Measurements from ENCODE around the gene CSKMT.
"Not testable (repeated sequence)": the region's sequence is repeated elsewhere in the genome, so short reads cannot be mapped to it uniquely, and the experiment has no call there.

Gene CSKMT

DNA sequence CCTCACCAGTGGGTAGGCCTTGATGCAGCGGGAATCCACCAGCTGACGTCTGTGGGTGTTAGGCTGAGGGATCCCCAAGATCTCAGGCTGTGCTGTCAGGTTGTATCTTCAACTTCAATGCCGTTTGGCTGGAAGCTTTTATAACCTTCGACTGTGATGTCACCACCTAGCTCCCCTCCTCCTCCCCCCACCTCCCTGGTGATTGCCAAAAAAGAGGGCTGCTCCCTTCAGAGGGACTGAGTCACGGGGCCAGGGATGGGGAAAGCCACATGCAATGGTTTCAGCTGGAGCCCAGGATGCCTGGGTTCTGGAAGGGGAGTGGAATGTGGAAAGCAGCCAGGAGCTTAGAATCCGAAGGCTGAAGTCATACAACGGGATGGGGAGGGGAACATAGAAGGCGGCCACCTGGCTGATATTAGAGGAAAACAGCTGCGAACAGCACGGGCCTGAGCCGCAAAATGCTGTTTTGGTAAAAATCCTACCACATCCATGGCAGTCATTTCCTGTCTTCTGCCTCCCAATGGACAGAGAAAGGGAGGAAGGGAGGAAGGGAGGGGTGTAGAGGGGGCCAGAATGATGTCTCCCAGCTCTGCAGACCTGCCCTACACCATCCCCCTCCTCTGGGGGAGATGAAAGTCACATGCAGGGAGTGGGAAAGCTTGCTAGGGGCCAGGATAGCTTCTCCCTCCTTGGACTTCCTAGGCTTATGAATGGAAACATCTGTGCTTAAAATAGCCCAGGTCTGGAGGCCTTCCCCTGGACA is 24.5 kb downstream of the CSKMT start, which contains the start of gene LRRN4CL:
Gene LRRN4CL (minus strand): TSS at position 110 of the 763 bp plus-strand sequence. CDS start 1,022 bp downstream, outside the sequence.
- DNase-seq, result no peak

DNA sequence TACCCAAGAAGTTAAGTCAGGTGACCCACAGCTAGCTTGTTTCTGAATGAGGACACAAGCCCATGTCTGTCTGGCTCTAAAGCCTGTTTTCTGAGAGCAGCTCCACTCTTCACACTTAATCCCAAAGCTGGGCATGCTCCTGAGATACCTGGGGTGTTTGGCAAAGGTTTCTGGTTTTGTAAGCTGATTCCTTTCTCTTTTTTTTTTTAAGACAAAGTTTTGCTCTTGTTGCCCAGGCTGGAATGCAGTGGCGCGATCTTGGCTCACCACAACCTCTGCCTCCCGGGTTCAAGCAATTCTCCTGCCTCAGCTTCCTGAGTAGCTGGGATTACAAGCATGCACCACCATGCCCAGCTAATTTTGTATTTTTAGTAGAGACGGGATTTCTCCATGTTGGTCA is 28.5 kb downstream of the CSKMT start:
- not testable (repeated sequence) for DNase-seq

DNA sequence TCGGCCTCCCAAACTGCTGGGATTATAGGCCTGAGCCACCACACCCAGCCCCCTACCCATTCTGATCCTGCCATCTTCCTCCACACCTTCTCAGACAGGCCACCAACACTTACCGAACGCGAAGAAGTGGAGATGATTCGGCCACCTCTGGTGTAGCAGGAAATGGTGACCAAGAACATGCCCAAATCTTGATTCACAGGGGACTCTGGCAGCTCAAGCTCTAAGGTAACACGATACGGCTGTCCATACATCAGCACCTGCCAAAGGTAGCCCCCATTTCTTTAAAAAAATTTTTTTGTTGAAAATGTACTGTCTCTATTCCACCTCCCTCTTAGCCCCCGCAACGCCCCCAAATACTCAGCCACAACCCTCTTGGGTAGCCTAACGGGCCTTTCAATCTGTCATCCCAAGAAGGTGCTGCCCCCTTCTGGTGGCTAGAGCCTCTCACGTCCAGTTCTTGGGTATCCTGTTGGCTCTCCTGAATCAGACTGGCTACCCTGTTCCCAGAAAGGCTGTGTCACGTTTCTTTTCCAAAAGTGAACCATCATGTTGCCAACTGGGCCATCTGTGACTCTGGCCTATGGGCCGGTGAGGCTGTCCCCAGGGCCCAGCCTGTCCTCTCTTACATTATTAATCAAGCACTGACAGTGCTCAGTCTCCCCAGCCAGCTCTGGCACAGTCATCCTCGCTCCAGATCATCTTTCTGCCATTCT is 29.5 kb downstream of the CSKMT start:
- DNase-seq, result peak; percentile 57

DNA sequence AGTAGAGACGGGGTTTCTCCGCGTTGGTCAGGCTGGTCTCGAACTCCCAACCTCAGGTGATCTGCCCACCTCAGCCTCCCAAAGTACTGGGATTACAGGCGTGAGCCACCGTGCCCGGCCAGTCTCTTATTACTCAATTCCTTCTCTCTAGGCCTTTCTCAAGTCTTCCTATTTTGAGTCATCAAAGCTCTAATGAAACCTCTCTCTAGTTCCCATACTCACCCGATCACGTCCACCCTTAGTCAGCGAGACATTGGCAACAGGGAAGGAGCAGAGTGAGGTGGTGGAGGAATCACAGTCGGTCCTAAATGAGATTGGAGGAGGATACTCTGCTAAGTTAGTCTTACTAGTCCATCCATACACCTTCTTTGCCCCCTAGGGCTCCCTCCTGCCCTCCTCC is 37.1 kb downstream of the CSKMT start:
- no peak for DNase-seq

DNA sequence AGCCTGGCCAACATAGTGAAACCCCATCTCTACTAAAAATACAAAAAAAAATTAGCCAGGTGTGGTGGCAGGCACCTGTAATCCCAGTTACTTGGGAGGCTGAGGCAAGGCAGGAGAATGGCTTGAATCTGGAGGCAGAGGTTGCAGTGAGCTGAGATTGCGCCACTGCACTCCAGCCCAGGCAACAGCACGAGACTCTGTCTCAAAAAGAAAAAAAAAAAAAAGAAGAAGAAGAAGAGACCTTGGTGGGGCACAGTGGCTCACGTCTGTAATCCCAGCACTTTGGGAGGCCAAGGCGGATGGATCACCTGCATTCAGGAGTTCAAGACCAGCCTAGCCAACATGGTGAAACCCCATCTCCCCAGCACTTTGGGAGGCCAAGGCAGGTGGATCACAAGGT is 38.8 kb downstream of the CSKMT start:
- not testable (repeated sequence) for DNase-seq

DNA sequence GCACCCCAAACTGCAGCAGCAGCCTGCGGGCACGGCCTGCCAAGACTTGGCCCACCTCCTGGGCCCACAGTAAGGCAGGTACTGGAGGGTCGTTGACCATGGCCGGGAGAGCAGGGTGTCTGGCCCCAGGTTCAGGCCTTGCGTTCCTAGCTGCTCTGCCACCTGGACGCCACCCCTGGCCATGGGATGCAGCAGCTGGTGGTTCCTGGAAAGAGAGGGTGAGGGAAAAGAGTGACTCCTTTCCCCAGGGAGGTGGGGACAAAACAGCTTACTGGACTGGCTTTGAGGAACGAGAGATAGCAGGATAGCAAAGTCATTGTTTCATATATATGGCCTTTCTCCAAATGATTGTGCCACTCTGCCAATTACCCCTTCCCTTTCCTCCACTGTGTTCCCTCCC is 40.3 kb downstream of the CSKMT start:
- DNase-seq, result peak; percentile 55

DNA sequence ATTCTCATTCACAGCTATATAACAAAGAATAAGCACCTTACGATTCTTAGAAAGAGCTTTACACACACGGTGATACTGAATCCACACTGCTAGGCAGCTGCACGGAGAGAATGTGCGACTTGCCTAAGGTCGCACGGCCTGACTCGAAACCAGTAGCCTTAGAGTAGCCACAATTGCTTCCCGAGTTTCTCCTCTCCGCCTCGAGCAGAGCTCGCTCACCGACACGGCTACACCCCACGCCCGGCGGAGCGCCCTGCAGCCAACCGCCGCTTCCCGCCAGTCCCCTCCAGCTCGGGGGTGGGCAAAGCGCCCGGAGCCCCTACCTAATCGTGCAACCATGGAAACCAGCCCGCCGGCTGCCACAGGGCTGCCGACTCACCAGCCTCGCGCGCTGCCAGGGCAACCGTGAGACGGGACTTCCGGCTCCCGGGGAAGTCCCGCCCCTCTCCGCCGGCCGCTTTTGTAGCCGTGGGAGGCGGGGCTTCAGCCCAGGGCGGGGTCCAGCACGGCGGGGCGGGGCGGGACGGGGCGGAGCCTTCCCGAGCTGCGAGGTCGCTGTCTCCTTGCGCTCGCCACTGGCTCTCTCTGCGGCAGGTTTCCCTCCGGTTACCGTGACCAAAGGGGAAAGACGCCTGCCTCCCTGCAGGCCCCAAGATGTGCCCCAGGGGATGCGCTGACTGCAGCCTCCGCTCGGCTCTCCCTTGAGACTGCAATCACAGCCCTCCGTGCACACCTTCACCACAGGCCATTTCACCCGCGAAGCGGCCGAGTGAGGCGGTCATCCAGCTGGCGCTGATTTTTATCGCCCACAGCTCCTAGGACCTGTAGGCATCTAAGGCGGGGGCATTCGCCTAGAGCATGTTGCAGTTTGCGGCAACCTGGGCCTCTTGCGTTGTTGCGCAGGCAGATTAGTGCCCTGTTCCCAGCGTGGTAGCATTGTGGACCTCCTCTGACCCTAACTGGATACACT is 41.1 kb downstream of the CSKMT start:
- peak; percentile 98 for DNase-seq

DNA sequence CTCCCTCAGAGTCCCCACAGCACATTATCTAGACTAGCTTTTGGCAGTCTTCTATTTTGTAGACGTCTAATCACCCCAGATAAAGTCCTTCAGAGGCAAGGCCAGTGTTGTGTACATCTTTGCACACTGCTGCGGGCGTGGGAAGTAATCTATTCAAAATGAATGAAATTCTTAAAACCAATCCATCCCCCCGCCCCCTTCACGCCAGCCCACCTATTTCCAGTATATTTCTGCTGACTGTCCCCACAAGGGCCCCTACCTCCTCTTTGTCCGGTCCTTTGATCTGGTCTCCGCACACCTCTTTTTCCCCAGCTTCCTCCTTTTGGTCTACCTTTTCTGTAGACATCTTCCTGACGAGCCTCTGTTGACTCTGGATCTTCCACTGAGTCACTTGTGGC is 41.7 kb downstream of the CSKMT start:
- no peak for DNase-seq

DNA sequence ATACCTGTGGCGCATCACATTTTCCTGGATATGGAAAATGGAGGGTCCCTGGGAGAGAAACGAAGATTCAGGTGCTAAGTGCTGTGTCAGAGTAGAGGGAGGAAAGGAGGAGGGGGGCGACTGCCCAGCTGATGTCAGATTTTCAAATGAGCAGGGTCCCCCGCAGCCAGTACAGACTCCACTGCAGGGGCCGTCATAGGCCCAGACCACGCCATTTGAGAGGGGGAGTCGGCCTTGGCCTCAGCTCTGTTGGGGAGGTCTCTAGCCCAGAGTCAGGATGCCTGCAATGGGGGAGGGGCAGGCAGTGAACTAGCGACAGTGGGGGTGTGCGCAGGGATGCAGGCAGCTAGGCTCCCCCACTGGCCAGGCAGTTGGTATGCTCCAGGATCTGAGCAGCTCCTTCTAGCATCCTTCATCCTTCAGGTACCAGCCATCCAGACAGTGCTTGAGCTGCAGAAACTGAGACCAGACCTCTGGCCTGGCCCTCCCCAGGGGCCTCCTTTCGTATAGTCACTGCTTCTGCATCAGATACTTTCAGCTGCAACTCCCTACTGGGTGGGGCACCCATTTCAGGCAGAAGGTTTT is 42.3 kb downstream of the CSKMT start, which contains the start of the genes BSCL2 and GNG3:
Gene BSCL2 (minus strand): TSS at position 148 of the 585 bp plus-strand sequence. CDS start 229 bp downstream, outside the sequence.
Gene GNG3 (plus strand): TSS at position 400 of the 585 bp plus-strand sequence. CDS start 620 bp downstream, outside the sequence.
- DNase-seq, result no peak

DNA sequence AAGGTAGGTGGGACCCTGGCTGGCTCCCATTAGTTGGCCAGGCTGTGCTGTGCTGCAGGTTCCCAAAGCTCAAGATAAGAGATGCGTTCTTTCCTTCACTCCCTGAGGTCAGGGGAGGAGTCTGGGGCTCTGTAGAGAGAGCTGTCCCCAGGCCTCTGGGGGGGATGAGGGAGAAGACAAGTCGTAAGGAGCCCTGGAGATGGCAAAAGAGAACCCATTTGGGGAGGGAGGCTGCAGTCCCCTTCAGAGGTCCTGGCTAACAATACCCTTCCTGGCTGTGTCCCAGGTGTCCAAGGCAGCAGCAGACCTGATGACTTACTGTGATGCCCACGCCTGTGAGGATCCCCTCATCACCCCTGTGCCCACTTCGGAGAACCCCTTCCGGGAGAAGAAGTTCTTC is 43.3 kb downstream of the CSKMT start:
- DNase-seq, result no peak

DNA sequence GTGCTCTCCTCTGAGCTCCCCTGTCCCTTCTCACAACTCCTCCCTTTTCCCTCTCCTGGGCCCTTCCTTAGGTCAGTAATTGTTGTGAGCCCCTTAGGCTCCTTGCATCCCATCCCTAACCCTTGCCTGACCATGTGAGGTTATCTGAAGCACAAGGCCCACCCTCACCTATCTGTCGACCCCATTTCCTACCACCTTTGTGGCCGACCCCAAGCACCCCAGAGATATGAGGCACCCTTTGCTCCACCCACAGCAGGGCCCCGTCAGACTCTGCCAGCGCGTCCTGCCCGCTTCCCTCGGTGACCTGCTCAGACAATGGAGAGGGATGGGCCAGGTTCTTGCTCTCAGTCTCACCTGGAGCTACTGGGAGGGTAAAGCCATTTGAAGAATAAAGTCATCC is 43.7 kb downstream of the CSKMT start:
- peak; percentile 75 for DNase-seq

DNA sequence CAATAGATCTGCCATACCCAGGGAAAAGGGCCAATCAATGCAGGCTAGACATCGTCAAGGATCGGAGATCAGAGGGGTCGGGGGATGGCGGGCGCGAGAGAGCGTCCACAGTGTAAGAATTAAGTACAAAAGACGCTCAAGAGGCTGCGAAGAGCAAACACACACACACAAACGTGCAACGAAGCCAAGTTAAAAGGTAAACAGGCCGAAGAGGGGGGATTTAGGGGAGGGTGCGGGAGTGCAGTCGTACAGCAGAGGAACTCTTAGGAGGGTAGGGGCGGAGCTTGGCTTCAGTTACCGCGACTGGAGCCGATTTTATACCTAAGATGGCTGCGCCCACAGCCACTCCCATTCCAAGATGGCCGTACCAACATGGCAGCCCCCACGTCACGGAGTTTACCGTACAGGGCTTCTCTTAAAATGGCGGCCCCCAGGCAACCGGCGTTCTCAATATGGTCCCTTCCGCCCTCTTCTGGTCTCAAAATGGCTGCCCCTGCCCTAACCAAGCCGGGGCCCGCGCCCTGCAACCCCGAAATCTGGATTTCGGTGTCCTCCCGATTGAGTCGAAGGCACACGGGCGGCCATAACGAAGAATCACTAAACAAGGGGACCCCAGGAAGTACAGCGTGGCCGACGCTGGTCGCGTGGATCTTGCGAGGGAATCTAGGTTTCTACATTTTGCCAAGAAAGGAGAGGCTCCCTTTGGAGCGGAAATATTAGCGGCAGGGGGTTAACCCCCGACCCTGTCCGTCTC is 44.3 kb downstream of the CSKMT start:
- DNase-seq, result peak; percentile 99

DNA sequence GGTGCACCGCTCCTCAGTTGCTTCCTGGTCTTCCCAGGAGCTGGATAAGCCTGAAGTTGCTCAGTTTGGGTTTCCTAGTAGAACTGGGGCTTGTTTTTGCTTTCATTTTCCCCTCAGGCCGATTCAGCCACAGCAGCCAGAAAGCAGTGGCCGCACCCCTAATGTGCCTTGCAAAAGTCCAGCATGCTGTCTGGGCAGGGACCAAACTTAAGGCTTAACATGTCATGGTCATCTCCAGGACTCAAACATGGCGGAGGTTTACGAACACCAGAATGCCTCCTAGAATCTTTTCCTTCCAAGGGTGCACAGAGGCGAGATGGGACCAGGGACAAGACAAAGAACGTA is 44.9 kb downstream of the CSKMT start:
- DNase-seq, result no peak

DNA sequence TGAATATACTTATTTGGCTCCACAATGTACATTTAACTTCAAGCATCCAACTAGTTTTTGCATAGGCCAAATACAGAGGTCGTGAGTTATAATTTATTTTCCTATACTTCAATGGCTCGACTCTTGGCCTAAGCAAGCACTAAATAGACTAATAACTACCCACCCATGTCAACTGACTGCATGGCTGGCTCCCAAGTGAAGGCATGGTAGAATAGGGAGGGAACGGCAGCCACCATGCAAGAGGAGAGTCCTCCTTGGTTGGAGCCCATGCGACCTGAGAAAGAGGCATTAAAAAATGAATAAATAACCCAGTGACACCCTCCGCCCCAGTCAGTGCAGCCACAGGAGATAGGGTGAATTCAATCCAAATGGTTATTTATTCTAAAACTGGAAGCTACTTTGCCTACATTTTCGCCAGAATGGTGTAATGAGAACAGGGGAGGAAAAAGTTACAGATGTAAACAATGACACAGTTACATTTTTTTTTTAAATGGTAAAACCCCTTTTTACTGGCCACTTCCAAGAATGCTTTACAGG is 47.2 kb downstream of the CSKMT start:
- no peak for DNase-seq

DNA sequence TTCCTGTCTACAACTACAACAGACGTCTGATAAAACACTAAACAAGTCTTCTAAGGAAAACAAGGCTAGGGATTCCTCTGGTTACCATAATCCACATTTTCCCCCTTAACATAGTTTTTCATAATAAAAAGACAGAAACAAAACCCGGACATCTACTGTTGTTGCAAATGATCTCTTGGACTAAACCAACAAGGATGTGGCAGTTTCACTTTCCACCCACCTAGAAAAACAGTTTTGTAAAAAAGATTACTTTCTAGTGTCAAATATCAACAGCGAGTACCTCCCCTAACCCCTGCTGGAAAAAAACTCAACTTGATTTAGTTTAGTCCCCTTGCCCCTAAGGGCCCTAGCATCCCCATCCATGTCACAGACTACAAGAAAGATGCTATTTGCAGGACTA is 47.7 kb downstream of the CSKMT start:
- DNase-seq, result no peak

DNA sequence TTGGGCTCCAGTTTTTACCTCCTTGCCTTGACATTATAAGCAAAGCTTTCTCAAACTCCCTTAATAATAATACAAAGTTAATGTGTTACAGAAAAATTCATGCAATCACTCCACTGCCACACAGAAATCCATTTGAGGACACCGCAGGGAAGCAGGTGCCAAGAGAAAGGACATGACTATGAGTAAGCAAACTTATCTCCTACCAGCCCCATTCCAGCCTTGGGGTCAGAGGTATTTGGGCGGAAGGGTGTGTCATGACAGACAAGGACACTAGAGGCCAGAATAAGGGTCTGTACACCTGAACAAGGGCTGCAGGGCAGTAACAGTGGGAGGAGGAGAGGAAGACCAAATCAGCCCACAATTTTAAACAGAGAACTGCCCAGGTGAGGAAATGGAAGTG is 48.2 kb downstream of the CSKMT start:
- DNase-seq, result no peak

DNA sequence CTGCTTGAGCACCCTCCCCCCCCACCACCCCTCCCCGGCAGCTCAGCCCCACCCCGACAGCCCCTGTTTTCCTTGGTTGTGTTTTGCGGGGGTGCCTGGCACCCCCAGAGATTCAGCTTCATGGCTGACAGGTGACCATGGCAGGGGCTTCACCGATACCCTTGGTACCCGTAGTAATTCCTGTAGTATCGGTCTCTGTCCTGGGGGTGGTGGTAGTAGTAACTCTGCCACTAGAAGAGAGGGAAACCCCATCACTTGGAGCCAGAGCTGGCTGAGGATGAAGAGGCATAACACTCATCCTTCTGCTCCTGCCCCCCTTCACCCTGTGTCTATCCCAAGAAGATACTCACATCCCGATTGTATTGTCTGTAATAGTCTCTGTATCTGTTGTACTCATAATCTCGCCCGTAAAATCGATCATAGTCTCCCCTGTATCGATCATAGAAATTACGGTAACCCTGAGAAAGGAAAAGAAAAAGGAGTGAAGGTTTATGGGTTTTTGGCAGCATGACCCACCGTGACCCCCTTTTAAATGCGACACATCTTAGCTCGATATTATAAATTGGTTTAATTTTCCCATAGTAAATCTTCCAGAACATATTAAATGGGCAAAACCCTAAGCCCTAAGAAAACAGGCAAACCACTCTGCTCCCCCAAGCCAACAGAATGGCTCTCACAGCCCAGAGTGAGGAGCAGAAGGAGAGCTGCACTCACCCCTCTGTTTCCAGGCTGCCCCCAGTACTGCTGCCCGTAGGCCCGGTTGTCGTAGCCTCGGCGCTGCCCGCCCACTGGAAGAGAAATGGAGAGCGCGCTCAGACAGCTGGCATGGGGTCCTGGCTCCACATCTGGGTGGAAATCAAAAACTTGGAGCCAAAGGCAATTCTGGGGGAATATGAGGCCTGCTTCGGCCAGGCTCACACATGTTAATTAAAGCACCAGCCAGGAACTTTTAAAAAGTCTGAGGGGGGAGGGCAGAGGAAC is 50.3 kb downstream of the CSKMT start:
- no peak for DNase-seq

DNA sequence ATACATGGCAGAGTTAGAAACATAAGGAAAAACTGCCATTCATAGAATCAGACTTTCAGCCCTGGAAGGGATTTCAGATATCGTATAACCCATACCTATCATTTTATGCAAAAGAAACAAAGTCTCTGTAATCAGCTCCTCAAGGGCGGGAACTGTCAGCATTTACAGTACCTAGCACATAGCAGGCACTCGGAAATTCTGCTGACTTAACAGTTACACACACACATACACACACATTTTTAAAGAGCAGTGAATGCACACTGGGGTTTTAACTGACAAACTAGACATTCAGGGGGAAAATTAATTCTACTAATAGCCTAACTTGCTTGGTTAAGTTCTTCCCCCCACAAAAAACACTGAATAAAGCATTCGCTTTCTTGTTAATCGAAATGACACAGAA is 51.1 kb downstream of the CSKMT start:
- DNase-seq, result no peak

DNA sequence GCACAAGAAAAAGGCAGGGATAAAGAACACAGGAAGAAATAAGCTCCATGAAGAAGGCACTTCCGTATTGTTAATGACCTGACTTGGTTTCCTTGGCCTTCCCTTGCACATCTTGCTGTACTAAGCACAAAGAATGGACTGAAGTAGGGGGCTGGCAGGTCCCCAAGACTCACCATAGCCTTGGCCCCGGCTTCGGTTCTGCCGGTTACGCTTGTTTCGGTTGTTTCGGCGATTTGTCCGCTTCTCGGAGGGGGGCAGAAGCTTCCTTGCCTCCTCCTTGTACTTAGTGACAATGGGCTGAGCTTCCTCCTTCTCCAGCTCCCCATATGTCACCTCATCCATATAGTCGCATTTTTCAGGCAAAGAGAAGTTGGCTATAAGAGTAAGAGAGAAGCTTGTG is 51.7 kb downstream of the CSKMT start:
- DNase-seq, result no peak
